ENCODE data around the gene ANKRD39. TPM values are rescaled to one million over a fixed set of nuclear protein-coding genes. Genes with fewer than 3 reads are reported as not detected.

Gene ANKRD39
- total and polyA plus RNA-seq, 10 of the 15 experiments (the other 5 are each of a cell fraction or from before 2014, with no cell fraction given) = 7.4 to 36.2 (median 23.7) TPM

DNA sequence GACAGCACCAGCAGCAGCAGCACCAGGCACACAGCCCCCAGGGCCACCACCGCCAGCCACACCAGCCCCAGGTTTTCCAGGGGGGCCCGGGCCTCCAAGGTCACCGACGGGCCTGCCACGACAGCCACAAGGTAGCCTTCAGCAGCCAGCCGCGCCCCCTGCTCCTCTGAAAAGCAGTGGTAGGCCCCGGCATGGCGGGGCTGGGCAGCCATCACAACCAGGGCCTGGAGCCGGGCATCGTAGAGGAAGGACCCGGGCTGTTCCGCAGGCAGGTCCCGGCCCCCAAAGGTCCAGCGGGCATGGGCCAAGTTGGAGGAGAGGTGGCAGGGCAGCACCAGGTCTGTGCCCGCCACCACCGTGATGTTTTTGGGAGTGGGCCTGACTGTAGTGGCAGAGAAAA lies 3.3 kb upstream of the ANKRD39 start:
- CTCF ChIA-PET = interaction anchor here (0.6 to 10.4 kb wide), 4 partner anchors 13 to 251 kb away, joined by 3 to 238 read pairs (median 4); no protein-coding TSS in a partner anchor
- Histone ChIP-seq H3K4me3 (no peak overlapping the region), H3K9me3 (replicated peaks; ENCODE audit: control insufficient read depth, insufficient read depth, low read length) (no peaks in the 10 kb centered on the region), H3K27ac (ENCODE audit: control insufficient read depth, insufficient read depth) (no peak overlapping the region), H2AFZ (ENCODE audit: control insufficient read depth, low read depth, low read length) (no peak overlapping the region), H3K79me2 (ENCODE audit: control insufficient read depth, insufficient read depth, low read length) (peaks cover 16% of the 10 kb centered on the region), H3K36me3 (ENCODE audit: control insufficient read depth in 2 of 2, insufficient read depth in 2 of 2, low read length in 1 of 2) (peaks cover 11 to 31% of the 10 kb centered on the region in 2 experiments; a peak in 3 of 4 replicates), H4K20me1 (ENCODE audit: control insufficient read depth, insufficient read depth) (no peaks in the 10 kb centered on the region), H3K4me1 (ENCODE audit: control insufficient read depth, insufficient read depth, low read length) (peaks cover 3% of the 10 kb centered on the region; the same call in 1 of the 2 replicates), H3K27me3 (replicated peaks in 1 of 2; ENCODE audit: control insufficient read depth in 2 of 2, insufficient read depth in 2 of 2, low read length in 1 of 2) (no peaks in the 10 kb centered on the region), H3K9ac (ENCODE audit: control insufficient read depth, insufficient read depth, low read length) (no peak overlapping the region), H3K4me2 (ENCODE audit: control insufficient read depth, insufficient read depth) (no peak overlapping the region)
- SMC1A ChIA-PET (ENCODE audit: uncharacterized antibody, unreplicated experiment) = no interaction called here
- intact Hi-C loops (cut with micrococcal nuclease; ENCODE audit: unreplicated experiment) = no loop called here
- WGBS (ENCODE audit: insufficient coverage, insufficient replicate concordance, low lambda C conversion rate, missing lambda C conversion rate) = 91% methylated on average over 17 of the region's 17 CpGs
- no peak for FAIRE-seq
- POLR2A ChIA-PET = interaction anchor here (1.6 kb wide), 1 partner anchor 93 kb away, joined by 4 read pairs; no protein-coding TSS in a partner anchor
- no peak for ATAC-seq
- DNase-seq (ENCODE audit: low read depth, low spot score) = no peak
- RAD21 ChIA-PET (ENCODE audit: unreplicated experiment) = no interaction called here
- no TSS peak for BruUV-seq (replicated peaks)
- TF ChIP-seq, protein P1, sequence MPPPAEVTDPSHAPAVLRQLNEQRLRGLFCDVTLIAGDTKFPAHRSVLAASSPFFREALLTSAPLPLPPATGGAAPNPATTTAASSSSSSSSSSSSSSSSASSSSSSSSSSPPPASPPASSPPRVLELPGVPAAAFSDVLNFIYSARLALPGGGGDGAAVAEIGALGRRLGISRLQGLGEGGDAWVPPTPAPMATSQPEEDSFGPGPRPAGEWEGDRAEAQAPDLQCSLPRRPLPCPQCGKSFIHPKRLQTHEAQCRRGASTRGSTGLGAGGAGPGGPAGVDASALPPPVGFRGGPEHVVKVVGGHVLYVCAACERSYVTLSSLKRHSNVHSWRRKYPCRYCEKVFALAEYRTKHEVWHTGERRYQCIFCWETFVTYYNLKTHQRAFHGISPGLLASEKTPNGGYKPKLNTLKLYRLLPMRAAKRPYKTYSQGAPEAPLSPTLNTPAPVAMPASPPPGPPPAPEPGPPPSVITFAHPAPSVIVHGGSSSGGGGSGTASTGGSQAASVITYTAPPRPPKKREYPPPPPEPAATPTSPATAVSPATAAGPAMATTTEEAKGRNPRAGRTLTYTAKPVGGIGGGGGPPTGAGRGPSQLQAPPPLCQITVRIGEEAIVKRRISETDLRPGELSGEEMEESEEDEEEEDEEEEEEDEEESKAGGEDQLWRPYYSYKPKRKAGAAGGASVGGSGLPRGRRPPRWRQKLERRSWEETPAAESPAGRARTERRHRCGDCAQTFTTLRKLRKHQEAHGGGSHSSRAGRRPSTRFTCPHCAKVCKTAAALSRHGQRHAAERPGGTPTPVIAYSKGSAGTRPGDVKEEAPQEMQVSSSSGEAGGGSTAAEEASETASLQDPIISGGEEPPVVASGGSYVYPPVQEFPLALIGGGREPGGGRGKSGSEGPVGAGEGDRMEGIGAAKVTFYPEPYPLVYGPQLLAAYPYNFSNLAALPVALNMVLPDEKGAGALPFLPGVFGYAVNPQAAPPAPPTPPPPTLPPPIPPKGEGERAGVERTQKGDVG (CRISPR knock-in tag; IDR thresholded peaks at IDR 0.05) = no peak
- TF ChIP-seq, protein P2, sequence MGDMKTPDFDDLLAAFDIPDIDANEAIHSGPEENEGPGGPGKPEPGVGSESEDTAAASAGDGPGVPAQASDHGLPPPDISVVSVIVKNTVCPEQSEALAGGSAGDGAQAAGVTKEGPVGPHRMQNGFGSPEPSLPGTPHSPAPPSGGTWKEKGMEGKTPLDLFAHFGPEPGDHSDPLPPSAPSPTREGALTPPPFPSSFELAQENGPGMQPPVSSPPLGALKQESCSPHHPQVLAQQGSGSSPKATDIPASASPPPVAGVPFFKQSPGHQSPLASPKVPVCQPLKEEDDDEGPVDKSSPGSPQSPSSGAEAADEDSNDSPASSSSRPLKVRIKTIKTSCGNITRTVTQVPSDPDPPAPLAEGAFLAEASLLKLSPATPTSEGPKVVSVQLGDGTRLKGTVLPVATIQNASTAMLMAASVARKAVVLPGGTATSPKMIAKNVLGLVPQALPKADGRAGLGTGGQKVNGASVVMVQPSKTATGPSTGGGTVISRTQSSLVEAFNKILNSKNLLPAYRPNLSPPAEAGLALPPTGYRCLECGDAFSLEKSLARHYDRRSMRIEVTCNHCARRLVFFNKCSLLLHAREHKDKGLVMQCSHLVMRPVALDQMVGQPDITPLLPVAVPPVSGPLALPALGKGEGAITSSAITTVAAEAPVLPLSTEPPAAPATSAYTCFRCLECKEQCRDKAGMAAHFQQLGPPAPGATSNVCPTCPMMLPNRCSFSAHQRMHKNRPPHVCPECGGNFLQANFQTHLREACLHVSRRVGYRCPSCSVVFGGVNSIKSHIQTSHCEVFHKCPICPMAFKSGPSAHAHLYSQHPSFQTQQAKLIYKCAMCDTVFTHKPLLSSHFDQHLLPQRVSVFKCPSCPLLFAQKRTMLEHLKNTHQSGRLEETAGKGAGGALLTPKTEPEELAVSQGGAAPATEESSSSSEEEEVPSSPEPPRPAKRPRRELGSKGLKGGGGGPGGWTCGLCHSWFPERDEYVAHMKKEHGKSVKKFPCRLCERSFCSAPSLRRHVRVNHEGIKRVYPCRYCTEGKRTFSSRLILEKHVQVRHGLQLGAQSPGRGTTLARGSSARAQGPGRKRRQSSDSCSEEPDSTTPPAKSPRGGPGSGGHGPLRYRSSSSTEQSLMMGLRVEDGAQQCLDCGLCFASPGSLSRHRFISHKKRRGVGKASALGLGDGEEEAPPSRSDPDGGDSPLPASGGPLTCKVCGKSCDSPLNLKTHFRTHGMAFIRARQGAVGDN (IDR thresholded peaks at IDR 0.05) = no peak
- TF ChIP-seq YBX1 (IDR thresholded peaks at IDR 0.05) = no peak
- TF ChIP-seq, protein P3, sequence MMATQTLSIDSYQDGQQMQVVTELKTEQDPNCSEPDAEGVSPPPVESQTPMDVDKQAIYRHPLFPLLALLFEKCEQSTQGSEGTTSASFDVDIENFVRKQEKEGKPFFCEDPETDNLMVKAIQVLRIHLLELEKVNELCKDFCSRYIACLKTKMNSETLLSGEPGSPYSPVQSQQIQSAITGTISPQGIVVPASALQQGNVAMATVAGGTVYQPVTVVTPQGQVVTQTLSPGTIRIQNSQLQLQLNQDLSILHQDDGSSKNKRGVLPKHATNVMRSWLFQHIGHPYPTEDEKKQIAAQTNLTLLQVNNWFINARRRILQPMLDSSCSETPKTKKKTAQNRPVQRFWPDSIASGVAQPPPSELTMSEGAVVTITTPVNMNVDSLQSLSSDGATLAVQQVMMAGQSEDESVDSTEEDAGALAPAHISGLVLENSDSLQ (IDR thresholded peaks at IDR 0.05) = no peak
- in situ Hi-C loops (cut with MboI) = no loop called here

Measured in GM12878 (cell line).